DMS114 treated with DMSO at 0.1 percent for 48 hours (cell line): ENCODE data around the gene CCDC192.

Experiments
- DNase-seq: peaks from one replicate; lab custom pipeline; 2025; ENCODE audit not compliant: unreplicated experiment; lab: John Stamatoyannopoulos, UW

CCDC192 gene

GRCh38 chr5:127805448-127805847 is 102.3 kb downstream of the CCDC192 start:
- DNase-seq: no peak

- no peak for DNase-seq
These were observed 103.6 kb downstream of the CCDC192 start for GRCh38 chr5:127806776-127807175.

- DNase-seq: no peak
These were observed 106.3 kb downstream of the CCDC192 start for GRCh38 chr5:127809533-127809932.

GRCh38 chr5:127810017-127810416 is 106.8 kb downstream of the CCDC192 start:
- DNase-seq: no peak

- DNase-seq: no peak
These were observed 107.7 kb downstream of the CCDC192 start for GRCh38 chr5:127810707-127811490.

- DNase-seq: no peak
These were observed 109.4 kb downstream of the CCDC192 start for GRCh38 chr5:127812570-127812969.

GRCh38 chr5:127813633-127814587 is 110.7 kb downstream of the CCDC192 start:
- no peak for DNase-seq

GRCh38 chr5:127814588-127814973 is 111.4 kb downstream of the CCDC192 start:
- no peak for DNase-seq

- no peak for DNase-seq
These were observed 117.8 kb downstream of the CCDC192 start for GRCh38 chr5:127820910-127821553.

GRCh38 chr5:127821896-127822295 is 118.7 kb downstream of the CCDC192 start:
- DNase-seq: no peak

GRCh38 chr5:127824126-127824525 is 120.9 kb downstream of the CCDC192 start:
- DNase-seq: no peak

GRCh38 chr5:127826011-127826410 is 122.8 kb downstream of the CCDC192 start:
- no peak for DNase-seq

GRCh38 chr5:127827451-127827850 is 124.3 kb downstream of the CCDC192 start:
- no peak for DNase-seq

- no peak for DNase-seq
These were observed 127.0 kb downstream of the CCDC192 start for GRCh38 chr5:127830157-127830556.

- no peak for DNase-seq
These were observed 127.8 kb downstream of the CCDC192 start for GRCh38 chr5:127830829-127831598.

- no peak for DNase-seq
These were observed 128.9 kb downstream of the CCDC192 start for GRCh38 chr5:127832067-127832466.

- no peak for DNase-seq
These were observed 130.9 kb downstream of the CCDC192 start for GRCh38 chr5:127834094-127834531.

- DNase-seq: no peak
These were observed 131.4 kb downstream of the CCDC192 start for GRCh38 chr5:127834554-127834953.

GRCh38 chr5:127838661-127839060 is 135.5 kb downstream of the CCDC192 start:
- no peak for DNase-seq

- no peak for DNase-seq
These were observed 135.9 kb downstream of the CCDC192 start for GRCh38 chr5:127839072-127839471.
